Neuron (in vitro differentiated cells): Measurements from ENCODE around the gene CA5A.
"Not testable (repeated sequence)": the region's sequence is repeated elsewhere in the genome, so short reads cannot be mapped to it uniquely, and the experiment has no call there.

Source experiments
- H2AFZ ChIP-seq: one replicate; pipeline ENCODE4 v1.6.1; 2013; ENCODE audit warnings: low read depth, mild to moderate bottlenecking, inconsistent platforms, low read length, moderate library complexity
- H3K27me3 ChIP-seq: one replicate; pipeline ENCODE4 v1.6.1; 2013; ENCODE audit warnings: low read length; ENCODE audit not compliant: insufficient read depth
- H3K36me3 ChIP-seq: one replicate; pipeline ENCODE4 v1.6.1; 2013; ENCODE audit warnings: low read length; ENCODE audit not compliant: insufficient read depth
- H3K4me1 ChIP-seq: one replicate; pipeline ENCODE4 v1.6.1; 2013; ENCODE audit warnings: low read length; ENCODE audit not compliant: insufficient read depth
- H3K4me3 ChIP-seq: 2 replicates; pipeline ENCODE4 v1.5.1; 2013; ENCODE audit warnings: mild to moderate bottlenecking, low read length, moderate library complexity
- H3K9me3 ChIP-seq: one replicate; pipeline ENCODE4 v1.6.1; 2013; ENCODE audit warnings: low read length

Gene CA5A

DNA sequence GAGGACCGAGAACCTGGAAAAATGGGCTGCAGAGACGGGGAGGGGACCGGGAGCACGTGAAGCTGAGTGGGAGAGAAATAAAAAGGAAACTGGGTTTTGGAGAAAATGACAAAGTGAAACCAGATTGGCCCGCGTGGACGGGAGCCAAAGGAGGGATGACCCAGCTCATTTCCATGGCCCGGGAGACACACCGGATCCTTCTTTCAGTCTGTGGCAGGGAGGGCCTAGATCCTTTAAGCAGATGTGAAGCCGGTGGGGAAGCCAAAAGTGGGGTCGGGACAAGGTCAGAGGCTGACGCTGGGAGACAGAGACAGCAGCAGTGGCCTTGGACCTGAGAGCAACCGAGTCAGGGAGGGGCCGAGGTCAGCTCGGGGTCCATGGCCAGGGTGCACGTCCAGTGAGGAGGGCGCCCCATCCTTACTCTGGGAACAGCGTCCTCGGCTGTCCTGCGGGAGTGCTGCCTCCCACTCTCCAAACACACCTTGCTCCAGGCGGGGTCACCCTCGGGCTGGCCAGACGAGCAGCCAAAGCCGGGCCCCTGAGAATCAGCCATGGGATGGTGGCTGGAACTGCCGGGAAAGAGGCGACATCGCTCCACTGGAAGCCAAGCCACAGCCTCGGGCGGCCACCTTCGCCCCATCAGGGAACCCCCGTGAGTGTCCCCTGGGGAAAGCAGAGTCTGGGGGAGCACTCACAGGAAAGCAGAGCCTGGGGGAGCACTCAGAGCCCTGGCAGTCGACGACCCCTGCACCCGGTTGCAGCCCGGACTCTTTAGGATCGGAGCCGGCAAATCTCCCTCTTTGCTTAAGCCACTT is 17.3 kb downstream of the CA5A start:
- H3K36me3 ChIP-seq: no peaks in the 10 kb centered on the region
- H3K27me3 ChIP-seq: no peaks in the 10 kb centered on the region
- H3K9me3 ChIP-seq: no peaks in the 10 kb centered on the region
- H3K4me1 ChIP-seq: no peaks in the 10 kb centered on the region
- no peak overlapping the region for H3K4me3 ChIP-seq
- no peak overlapping the region for H2AFZ ChIP-seq

DNA sequence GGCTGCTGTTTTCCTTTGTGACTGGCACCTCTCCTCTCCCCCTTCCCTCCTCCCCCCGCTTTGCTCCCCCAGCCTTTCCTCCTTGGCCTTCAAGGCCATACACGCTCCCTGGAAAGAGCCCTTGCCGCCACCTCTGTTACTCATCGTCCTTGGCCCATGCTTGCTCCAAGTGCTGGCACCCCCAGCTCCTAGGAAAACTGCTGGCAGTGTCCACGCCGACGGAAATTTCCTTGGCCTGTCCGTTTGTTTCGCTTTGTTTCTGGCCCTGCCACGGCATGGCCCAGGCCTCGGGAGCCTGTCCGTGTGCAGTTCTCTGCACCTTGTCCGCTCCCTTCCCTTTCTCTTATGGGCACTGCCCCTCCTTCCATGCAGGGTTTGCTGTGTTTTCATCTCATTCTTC is 18.0 kb downstream of the CA5A start:
- Histone ChIP-seq H3K4me3 (no peak overlapping the region), H3K4me1 (no peaks in the 10 kb centered on the region), H3K27me3 (peaks cover 5% of the 10 kb centered on the region), H2AFZ (no peak overlapping the region), H3K36me3 (no peaks in the 10 kb centered on the region), H3K9me3 (no peaks in the 10 kb centered on the region)

DNA sequence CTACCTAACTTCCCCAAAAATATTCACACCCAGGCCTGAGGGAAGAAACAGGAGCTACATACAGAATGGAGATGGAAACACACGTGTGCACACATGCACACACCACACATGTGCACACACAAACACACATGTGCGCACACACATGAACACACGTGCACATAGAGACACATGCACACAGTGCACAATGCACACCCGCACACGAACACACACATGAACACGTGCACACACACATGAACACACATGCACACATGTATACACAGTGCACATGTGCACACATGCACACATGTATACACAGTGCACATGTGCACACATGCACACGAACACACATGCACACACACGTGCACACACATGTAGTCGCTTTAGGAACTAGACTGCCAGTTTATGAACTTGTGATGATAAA is 18.8 kb downstream of the CA5A start:
- no peaks in the 10 kb centered on the region for H3K9me3 ChIP-seq
- H3K27me3 ChIP-seq: peaks cover 5% of the 10 kb centered on the region
- no peak overlapping the region for H2AFZ ChIP-seq
- H3K4me1 ChIP-seq: no peaks in the 10 kb centered on the region
- H3K36me3 ChIP-seq: no peaks in the 10 kb centered on the region
- no peak overlapping the region for H3K4me3 ChIP-seq

DNA sequence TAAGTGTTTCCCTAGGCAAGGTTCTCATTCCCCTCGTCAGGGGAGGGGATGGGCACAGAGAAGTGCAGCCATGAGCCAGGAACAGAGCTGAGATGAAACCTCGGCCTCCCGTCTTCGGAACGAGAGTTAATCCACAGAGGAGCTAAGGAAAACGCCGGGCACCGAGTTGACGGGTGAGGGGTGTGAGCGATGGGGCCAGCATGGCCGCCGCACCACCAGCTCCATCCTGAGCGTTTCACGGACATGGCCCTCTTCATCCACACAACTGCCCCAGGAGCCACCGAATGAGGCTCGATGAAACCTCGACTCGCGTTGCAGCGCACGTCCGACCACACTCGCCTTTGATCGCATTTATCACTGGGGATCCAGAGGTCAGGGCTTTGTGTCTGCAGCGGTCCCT is 21.5 kb downstream of the CA5A start:
- no peaks in the 10 kb centered on the region for H3K4me1 ChIP-seq
- H3K27me3 ChIP-seq: peaks cover 5% of the 10 kb centered on the region
- no peak overlapping the region for H3K4me3 ChIP-seq
- no peaks in the 10 kb centered on the region for H3K9me3 ChIP-seq
- no peaks in the 10 kb centered on the region for H3K36me3 ChIP-seq
- no peak overlapping the region for H2AFZ ChIP-seq

DNA sequence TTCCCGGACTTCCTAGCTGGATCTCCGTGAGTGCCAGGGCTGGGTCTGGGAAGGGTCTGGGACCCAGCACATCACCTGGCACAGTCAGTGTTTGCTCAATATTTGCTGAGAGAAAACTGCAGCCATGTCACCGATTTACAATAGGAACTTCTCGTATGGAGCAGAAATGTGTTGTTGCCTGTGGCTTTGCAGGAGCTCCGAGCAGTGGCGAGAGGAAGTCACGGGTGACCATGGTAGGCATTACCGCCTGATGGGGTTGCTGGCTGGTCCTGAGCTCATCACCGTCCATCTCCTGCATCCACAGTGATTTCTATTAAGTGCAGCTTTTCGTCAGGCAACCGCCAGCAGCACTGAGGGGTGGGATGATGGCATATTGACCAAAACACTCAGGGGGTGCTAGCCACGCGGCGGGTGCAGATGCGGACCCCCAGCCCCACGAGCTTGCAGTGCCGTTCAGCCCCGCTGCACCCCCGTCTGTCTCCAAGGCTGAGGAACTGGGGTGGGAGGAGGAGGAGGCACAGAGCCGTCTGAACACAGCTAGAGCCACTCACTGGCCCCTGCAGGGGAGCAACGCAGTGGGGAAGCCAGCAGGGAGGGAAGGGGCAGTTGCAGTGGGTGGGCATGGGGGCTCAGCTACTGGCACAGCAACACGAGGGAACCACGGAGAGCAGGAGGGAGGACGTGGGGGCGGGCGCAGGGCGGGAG is 22.2 kb downstream of the CA5A start:
- not testable (repeated sequence) for H3K4me1 ChIP-seq, H3K9me3 ChIP-seq, H3K4me3 ChIP-seq, H3K36me3 ChIP-seq, H3K27me3 ChIP-seq, H2AFZ ChIP-seq

DNA sequence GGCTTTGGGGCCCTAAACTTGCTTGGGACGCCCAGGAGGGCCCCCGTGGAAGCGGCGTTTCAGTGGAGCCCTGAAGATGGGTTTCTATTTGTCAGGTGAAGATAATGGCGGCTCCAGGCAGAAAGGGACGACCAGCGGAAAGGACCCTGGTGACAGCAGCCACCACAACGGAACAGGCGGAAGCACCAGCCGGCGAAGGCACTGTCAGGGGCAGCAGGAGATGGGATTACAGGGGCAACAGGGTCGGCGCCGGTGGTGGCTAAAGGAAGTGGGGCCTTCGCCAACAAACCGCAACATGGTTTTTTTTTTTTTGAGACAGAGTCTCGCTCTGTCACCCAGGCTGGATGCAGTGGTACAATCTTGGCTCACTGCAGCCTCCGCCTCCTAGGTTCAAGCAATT is 23.6 kb downstream of the CA5A start:
- not testable (repeated sequence) for H3K27me3 ChIP-seq, H3K4me1 ChIP-seq, H2AFZ ChIP-seq, H3K9me3 ChIP-seq, H3K36me3 ChIP-seq, H3K4me3 ChIP-seq

DNA sequence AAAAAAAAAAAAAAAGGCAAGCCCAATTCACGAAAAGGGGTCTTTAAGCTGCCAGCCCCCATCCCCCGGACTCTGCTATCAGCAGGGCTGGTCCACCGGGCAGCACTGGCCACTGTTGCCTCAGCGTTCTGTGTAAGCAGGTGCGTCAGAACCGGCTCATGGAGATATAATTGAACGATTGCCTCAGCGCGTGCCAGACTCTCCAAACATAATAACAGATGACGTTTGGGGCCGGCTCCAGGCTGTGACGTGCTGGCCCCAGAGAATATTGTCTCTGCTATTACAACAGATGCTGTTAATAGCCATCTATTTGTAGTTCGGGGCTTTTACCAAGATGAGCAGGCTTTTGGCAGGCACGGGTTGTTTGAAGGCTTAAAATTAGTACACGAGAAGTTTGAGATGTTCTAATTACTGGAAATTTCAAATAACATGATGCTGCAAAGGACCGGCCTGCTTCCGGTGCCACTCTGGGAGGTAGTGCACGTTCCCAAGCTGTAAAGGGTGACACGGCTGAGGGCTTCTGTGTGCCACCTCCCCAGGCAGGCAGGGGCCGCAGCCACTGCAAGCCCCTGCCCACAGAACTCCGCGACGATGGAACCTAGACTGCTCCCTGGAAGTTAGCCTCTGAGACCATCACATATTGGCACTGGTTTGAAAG is 25.1 kb downstream of the CA5A start:
- H3K4me1 ChIP-seq, H2AFZ ChIP-seq, H3K9me3 ChIP-seq, H3K27me3 ChIP-seq, H3K4me3 ChIP-seq, H3K36me3 ChIP-seq: not testable (repeated sequence)

DNA sequence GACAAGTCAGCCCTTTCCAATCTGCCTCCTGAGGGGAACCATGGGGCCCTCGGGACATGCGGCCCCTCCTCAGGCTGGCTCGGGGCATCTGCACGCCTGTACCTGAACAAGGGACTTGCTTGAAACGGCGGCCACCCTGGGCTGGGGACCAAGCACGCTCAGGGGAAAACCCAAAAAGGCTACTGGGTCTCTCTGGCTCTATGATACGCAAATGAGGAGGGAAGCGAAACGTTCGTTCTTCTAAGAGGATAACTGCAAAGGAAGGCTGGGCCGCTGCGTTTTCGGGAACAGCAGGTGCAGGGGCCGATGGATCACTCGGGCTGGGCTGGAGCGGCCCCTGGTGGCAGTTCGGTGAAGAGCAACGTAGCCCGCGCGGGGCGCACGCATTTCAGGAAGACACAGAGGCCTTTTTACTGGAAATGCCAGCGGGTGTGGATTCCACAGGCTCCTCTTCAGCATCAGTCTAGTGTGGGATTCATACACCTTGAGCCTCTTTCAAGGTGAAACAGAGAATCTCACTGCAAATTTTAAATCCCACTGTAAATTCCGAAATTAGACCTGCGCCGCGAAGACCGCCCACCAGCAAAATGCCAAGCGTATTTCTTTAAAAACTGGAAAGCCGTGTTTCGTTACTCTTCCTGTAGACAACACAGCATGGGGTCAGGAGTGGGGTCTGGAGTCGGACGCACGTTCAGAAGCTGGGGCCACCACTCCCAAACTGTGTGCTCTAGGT is 27.0 kb downstream of the CA5A start:
- H3K9me3 ChIP-seq, H3K4me3 ChIP-seq, H3K4me1 ChIP-seq: not testable (repeated sequence)

DNA sequence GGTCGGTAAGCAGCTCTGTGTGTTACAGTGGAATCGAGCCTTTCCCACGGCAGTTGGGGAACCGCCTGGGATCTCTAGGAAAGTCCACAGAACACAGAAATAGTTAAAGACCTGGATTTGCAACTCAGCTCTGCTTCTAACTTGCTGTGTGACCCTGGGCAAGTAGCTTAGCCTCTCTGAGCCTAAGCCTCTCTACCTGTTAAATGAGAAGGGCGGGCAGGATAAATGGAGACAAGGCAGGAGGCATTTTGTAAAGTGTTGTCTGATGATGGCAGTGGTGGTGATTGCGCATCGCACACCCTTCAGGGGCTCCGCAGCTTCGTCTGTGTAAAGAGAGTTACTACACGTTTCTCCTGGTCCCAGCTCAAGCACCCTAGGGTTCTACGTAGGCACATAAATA is 28.2 kb downstream of the CA5A start:
- not testable (repeated sequence) for H2AFZ ChIP-seq, H3K36me3 ChIP-seq, H3K4me3 ChIP-seq, H3K27me3 ChIP-seq, H3K4me1 ChIP-seq, H3K9me3 ChIP-seq

More for the DNA sequence above, 27.0 kb downstream of the CA5A start:
- H2AFZ ChIP-seq, H3K36me3 ChIP-seq, H3K27me3 ChIP-seq: not testable (repeated sequence)

DNA sequence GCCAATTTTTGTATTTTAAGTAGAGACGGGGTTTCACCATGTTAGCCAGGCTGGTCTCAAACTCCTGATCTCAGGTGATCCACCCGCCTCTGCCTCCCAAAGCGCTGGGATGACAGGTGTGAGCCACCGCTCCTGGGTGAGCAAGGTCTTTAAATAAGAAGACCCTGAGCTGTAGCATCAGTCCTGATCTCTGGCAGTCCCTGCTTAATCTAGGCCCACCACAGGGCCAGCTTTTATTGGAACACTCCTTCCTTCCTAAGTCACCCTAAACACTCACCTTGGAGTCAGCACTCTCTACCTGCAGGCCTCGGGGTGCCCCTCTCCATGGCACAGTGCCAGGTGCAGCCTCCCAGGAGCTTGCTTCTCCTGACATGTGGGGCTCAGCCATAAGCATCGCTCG is 30.8 kb downstream of the CA5A start:
- H3K9me3 ChIP-seq, H3K4me1 ChIP-seq, H3K4me3 ChIP-seq, H3K27me3 ChIP-seq, H2AFZ ChIP-seq, H3K36me3 ChIP-seq: not testable (repeated sequence)

DNA sequence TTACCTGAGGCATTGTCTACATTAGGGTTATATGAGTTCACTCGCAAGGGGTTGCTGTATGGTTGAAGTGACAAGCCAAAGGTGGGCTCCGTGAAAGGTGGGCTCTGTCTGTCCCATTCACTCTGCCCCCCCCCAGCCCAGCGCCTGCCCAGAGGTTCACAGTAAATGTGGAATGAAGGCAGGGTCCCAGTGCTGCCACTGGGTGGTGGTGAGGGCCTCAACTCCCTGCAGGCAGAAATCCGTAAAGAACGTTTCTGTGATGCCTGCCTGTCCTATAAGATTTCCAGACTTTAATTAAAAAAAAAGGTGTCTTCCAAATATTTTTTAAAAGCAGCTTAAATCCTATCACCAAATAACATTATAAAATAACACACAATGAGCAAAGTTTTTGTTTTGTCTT is 31.4 kb downstream of the CA5A start:
- not testable (repeated sequence) for H3K4me1 ChIP-seq, H3K9me3 ChIP-seq, H3K4me3 ChIP-seq, H2AFZ ChIP-seq, H3K27me3 ChIP-seq, H3K36me3 ChIP-seq

DNA sequence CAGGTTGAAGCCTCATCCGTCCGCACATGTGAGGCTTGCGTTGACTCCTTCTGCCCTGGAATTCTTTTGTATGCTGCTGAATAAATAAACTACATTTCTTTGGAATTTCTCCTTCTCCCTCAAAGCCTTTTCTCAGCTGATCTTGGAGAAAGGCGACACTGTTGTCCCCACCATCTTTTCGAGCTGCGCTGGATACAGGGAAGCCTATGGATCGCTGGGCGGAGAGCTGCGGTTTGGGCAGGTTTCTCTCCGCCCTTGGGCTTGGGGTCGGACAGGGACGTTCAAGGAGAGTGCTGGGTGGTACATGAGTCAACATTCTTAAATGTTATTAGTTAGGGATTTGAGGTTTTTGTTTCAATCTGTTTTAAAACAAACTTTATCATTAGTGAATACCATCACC is 35.8 kb downstream of the CA5A start:
- not testable (repeated sequence) for H3K4me3 ChIP-seq, H3K36me3 ChIP-seq, H3K27me3 ChIP-seq, H3K9me3 ChIP-seq, H2AFZ ChIP-seq, H3K4me1 ChIP-seq
